ENCODE data around the gene DLG5. TPM values are rescaled to one million over a fixed set of nuclear protein-coding genes. Genes with fewer than 3 reads are reported as not detected.

Gene DLG5
- total and polyA plus RNA-seq, 4 donors, result 6.6 to 33.2 (median 15.8) TPM

DNA sequence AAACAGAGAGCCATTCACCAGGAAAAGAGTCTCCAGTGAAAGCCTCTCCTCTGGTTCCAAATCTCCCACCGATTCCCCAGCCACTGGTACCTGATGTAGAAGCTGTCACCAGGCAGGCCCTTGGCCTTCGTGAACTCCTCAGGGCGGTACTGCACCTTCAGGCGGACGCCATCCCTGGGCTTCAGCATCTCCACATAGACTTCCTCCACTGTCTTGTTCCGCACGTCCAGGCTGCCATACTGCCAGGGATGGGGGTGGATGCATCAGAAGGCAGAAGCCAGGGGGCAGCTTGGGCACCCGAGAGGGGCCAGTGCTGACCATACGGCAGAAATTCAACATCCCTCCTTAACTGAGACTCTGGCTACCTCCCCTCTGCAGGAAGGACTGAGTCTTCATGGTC, 118.8 kb downstream of the DLG5 start:
- WGBS, 2 donors, result 95 to 99% methylated on average over 9 of the region's 9 CpGs
- H3K9ac ChIP-seq (ENCODE audit: insufficient read depth in 1 of 2, low read length in 2 of 2), result no peak overlapping the region

DNA sequence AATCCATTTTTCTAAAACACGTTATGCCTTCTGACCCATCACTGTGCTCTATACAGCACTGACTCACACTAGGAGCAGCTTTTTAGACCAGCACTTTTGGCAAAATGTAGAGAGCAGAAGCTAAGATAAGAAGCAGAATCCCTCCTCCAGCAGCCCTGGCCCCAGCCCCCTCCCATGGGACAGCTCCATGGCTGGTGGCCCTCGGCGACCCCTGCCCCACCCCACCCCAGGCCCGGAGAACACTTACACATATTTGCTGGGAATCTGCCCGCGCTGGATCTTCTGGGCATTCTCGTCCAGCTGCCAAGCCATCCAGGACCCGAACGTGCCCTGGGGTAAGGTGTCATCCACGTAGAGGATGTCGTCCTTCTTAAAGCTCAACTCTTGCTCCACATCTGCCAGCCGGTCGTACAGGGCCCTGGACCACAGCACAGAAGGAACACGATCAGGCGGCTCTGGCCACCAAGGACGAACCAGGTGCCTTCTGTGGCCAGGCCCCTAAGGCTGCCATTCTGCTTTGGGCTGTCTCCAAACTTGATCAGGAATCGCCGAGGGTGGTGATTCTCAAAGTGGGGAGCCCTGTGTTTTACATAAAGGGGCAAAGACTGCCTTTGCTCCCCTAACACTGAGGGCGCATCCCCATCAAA, 119.9 kb downstream of the DLG5 start:
- Histone ChIP-seq H3K9ac (ENCODE audit: insufficient read depth in 1 of 2, low read length in 2 of 2) (no peak overlapping the region), H3K36me3 (ENCODE audit: control insufficient read depth in 4 of 4, insufficient read depth in 4 of 4, low read length in 4 of 4) (peaks cover 3 to 52% (median 33%) of the 10 kb centered on the region in 4 donors), H3K9me3 (ENCODE audit: control insufficient read depth in 4 of 4, insufficient read depth in 3 of 4, low read length in 3 of 4) (no peaks in the 10 kb centered on the region), H3K4me3 (no peak overlapping the region), H3K27me3 (ENCODE audit: control insufficient read depth in 3 of 3, insufficient read depth in 3 of 3, low read length in 2 of 3) (no peaks in the 10 kb centered on the region), H3K4me1 (ENCODE audit: control insufficient read depth in 5 of 5, insufficient read depth in 5 of 5, low read length in 5 of 5) (no peaks in the 10 kb centered on the region), H3K27ac (ENCODE audit: low read depth in 1 of 2, low read length in 1 of 2) (no peak overlapping the region)
- ATAC-seq (ENCODE audit: insufficient read depth, low FRiP score) (no peak), DNase-seq (no peak)
- 94 to 95% methylated on average over 19 of the region's 19 CpGs for WGBS, 2 donors
- TF ChIP-seq, protein P1, sequence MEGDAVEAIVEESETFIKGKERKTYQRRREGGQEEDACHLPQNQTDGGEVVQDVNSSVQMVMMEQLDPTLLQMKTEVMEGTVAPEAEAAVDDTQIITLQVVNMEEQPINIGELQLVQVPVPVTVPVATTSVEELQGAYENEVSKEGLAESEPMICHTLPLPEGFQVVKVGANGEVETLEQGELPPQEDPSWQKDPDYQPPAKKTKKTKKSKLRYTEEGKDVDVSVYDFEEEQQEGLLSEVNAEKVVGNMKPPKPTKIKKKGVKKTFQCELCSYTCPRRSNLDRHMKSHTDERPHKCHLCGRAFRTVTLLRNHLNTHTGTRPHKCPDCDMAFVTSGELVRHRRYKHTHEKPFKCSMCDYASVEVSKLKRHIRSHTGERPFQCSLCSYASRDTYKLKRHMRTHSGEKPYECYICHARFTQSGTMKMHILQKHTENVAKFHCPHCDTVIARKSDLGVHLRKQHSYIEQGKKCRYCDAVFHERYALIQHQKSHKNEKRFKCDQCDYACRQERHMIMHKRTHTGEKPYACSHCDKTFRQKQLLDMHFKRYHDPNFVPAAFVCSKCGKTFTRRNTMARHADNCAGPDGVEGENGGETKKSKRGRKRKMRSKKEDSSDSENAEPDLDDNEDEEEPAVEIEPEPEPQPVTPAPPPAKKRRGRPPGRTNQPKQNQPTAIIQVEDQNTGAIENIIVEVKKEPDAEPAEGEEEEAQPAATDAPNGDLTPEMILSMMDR (IDR thresholded peaks at IDR 0.05; ENCODE audit: control extremely low read depth, extremely low read depth), result no peak

More for the DNA sequence above, 118.8 kb downstream of the DLG5 start:
- H3K27ac ChIP-seq (ENCODE audit: low read depth in 1 of 2, low read length in 1 of 2), result no peak overlapping the region
- peaks cover 3 to 56% (median 30%) of the 10 kb centered on the region in 4 donors for H3K36me3 ChIP-seq (ENCODE audit: control insufficient read depth in 4 of 4, insufficient read depth in 4 of 4, low read length in 4 of 4)
- no peaks in the 10 kb centered on the region for H3K9me3 ChIP-seq (ENCODE audit: control insufficient read depth in 4 of 4, insufficient read depth in 3 of 4, low read length in 3 of 4)
- TF ChIP-seq, protein P1 (IDR thresholded peaks at IDR 0.05; ENCODE audit: control extremely low read depth, extremely low read depth), result no peak
- no peaks in the 10 kb centered on the region for H3K4me1 ChIP-seq (ENCODE audit: control insufficient read depth in 5 of 5, insufficient read depth in 5 of 5, low read length in 5 of 5)
- DNase-seq, result no peak
- H3K27me3 ChIP-seq (ENCODE audit: control insufficient read depth in 3 of 3, insufficient read depth in 3 of 3, low read length in 2 of 3), result no peaks in the 10 kb centered on the region
- no peak for ATAC-seq (ENCODE audit: insufficient read depth, low FRiP score)
- no peak overlapping the region for H3K4me3 ChIP-seq

DNA sequence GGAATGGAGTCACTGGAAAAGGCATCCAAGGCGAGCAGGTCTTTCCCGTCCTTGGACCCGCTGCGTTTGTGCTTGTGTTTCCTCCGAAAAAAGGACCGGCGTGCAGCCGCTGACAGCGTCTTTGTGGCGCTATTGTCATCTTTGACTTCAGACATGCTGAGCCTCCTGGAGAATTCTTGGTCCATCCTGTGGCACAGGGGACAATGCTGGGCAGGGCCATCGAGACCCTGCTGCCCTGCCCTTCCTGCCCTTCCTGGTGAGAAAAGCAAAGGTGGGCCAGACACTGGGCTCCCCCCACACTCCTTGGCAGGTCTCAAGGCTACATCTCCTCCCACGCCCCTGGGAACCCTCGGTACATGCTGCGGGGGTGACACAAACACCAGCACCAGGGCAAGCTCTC, 120.9 kb downstream of the DLG5 start:
- Histone ChIP-seq H3K36me3 (ENCODE audit: control insufficient read depth in 4 of 4, insufficient read depth in 4 of 4, low read length in 4 of 4) (peaks cover 3 to 46% (median 31%) of the 10 kb centered on the region in 4 donors), H3K9ac (ENCODE audit: insufficient read depth in 1 of 2, low read length in 2 of 2) (no peak overlapping the region), H3K27me3 (ENCODE audit: control insufficient read depth in 3 of 3, insufficient read depth in 3 of 3, low read length in 2 of 3) (no peaks in the 10 kb centered on the region), H3K4me1 (ENCODE audit: control insufficient read depth in 5 of 5, insufficient read depth in 5 of 5, low read length in 5 of 5) (no peaks in the 10 kb centered on the region), H3K9me3 (ENCODE audit: control insufficient read depth in 4 of 4, insufficient read depth in 3 of 4, low read length in 3 of 4) (no peaks in the 10 kb centered on the region), H3K27ac (ENCODE audit: low read depth in 1 of 2, low read length in 1 of 2) (no peak overlapping the region), H3K4me3 (no peak overlapping the region)
- TF ChIP-seq, protein P1 (IDR thresholded peaks at IDR 0.05; ENCODE audit: control extremely low read depth, extremely low read depth), result no peak
- no peak for ATAC-seq (ENCODE audit: insufficient read depth, low FRiP score)
- no peak for DNase-seq
- WGBS, 2 donors, result 93 to 95% methylated on average over 14 of the region's 14 CpGs

DNA sequence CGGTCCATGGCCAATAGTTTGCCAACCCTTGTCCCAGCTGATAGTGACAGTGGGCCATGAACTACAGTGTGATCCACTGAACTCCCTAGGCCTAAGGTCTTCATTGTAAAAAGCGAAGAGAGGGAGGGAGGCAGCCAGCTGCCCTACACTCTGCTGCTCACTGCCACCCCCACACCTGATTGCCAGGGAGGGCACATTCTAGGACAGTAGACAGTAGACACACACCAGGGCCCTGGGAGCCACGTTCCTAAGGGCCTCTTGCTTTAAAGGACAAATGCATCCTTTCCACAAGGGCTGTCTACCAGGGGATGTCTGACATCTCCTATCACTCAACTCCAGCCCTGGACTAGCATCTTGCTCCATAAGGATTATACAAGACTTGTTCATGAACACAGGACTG, 122.2 kb downstream of the DLG5 start:
- H3K4me1 ChIP-seq (ENCODE audit: control insufficient read depth in 5 of 5, insufficient read depth in 5 of 5, low read length in 5 of 5), result no peaks in the 10 kb centered on the region
- H3K36me3 ChIP-seq (ENCODE audit: control insufficient read depth in 4 of 4, insufficient read depth in 4 of 4, low read length in 4 of 4), result peaks cover 4 to 46% (median 32%) of the 10 kb centered on the region in 4 donors
- H3K4me3 ChIP-seq, result no peak overlapping the region
- H3K9ac ChIP-seq (ENCODE audit: insufficient read depth in 1 of 2, low read length in 2 of 2), result no peak overlapping the region
- no peaks in the 10 kb centered on the region for H3K27me3 ChIP-seq (ENCODE audit: control insufficient read depth in 3 of 3, insufficient read depth in 3 of 3, low read length in 2 of 3)
- ATAC-seq (ENCODE audit: insufficient read depth, low FRiP score) (no peak), DNase-seq (no peak)
- TF ChIP-seq, protein P1 (IDR thresholded peaks at IDR 0.05; ENCODE audit: control extremely low read depth, extremely low read depth), result no peak
- H3K27ac ChIP-seq (ENCODE audit: low read depth in 1 of 2, low read length in 1 of 2), result no peak overlapping the region
- 89 to 95% methylated on average over 3 of the region's 3 CpGs for WGBS, 2 donors
- H3K9me3 ChIP-seq (ENCODE audit: control insufficient read depth in 4 of 4, insufficient read depth in 3 of 4, low read length in 3 of 4), result no peaks in the 10 kb centered on the region
